HCT116 (cell line): ENCODE data around the gene PDIK1L.
A peak's percentile ranks its signal among the peaks of the same experiment; 100 is the strongest.

Experiments
- CEBPB ChIP-seq: IDR thresholded peaks from 2 replicates; pipeline ENCODE4 v1.6.1; 2012; ENCODE audit warnings: low read depth
- EZH2 ChIP-seq: fragments of 200-600 bp; sonication (generic); IDR thresholded peaks from 2 replicates; pipeline ENCODE4 v1.6.1; 2017; ENCODE audit warnings: antibody characterized with exemption, mixed run types
- JUND ChIP-seq: IDR thresholded peaks from 2 replicates; pipeline ENCODE4 v1.6.1; 2012
- POLR2A ChIP-seq: IDR thresholded peaks from 2 replicates; pipeline ENCODE4 v1.7.0; 2011; ENCODE audit warnings: borderline replicate concordance; ENCODE audit not compliant: insufficient read depth, insufficient read length; ENCODE audit errors: extremely low read depth
- POLR2AphosphoS5 ChIP-seq: IDR thresholded peaks from 2 replicates; pipeline ENCODE4 v1.6.1; 2011; ENCODE audit warnings: mild to moderate bottlenecking, low read depth, low read length, moderate library complexity
- TCF7L2 ChIP-seq: IDR thresholded peaks from 2 replicates; pipeline ENCODE4 v1.7.0; 2011; ENCODE audit warnings: borderline replicate concordance, inconsistent platforms; ENCODE audit not compliant: insufficient read depth, insufficient read length; ENCODE audit errors: extremely low read depth
- ZNF274 ChIP-seq: fragments of 200-500 bp; sonication (Bioruptor generic); IDR thresholded peaks from 2 replicates; pipeline ENCODE4 v1.6.1; 2014; ENCODE audit warnings: mild to moderate bottlenecking, low read depth, low read length, inconsistent platforms
- TF ChIP-seq, protein P1 (sequence below), 3 experiments: fragments of 200-600 bp in 1 of 3; sonication (generic) in 1 of 3; IDR thresholded peaks in 2 of 3; conservative IDR thresholded peaks in 1 of 3; 2 replicates each; pipeline ENCODE4 v1.5.1; 2012 to 2017; ENCODE audit warnings: low read depth in 2 of 3, low read length in 2 of 3, antibody characterized with exemption in 1 of 3, borderline replicate concordance in 1 of 3, control low read depth in 1 of 3, mild to moderate bottlenecking in 1 of 3, mixed read lengths in 1 of 3, mixed run types in 1 of 3, moderate library complexity in 1 of 3; ENCODE audit not compliant: insufficient read depth in 1 of 3
- TF ChIP-seq, protein P2 (sequence below): IDR thresholded peaks from 2 replicates; pipeline ENCODE4 v1.6.1; 2012
- TF ChIP-seq, protein P3 (sequence below): IDR thresholded peaks from 2 replicates; pipeline ENCODE4 v1.6.1; 2012; ENCODE audit warnings: low read depth
- TF ChIP-seq, protein P4 (sequence below): IDR thresholded peaks from 2 replicates; pipeline ENCODE4 v1.6.1; 2011; ENCODE audit warnings: mild to moderate bottlenecking, low read length, moderate library complexity; ENCODE audit not compliant: insufficient replicate concordance; ENCODE audit errors: extremely low read depth

DNA sequence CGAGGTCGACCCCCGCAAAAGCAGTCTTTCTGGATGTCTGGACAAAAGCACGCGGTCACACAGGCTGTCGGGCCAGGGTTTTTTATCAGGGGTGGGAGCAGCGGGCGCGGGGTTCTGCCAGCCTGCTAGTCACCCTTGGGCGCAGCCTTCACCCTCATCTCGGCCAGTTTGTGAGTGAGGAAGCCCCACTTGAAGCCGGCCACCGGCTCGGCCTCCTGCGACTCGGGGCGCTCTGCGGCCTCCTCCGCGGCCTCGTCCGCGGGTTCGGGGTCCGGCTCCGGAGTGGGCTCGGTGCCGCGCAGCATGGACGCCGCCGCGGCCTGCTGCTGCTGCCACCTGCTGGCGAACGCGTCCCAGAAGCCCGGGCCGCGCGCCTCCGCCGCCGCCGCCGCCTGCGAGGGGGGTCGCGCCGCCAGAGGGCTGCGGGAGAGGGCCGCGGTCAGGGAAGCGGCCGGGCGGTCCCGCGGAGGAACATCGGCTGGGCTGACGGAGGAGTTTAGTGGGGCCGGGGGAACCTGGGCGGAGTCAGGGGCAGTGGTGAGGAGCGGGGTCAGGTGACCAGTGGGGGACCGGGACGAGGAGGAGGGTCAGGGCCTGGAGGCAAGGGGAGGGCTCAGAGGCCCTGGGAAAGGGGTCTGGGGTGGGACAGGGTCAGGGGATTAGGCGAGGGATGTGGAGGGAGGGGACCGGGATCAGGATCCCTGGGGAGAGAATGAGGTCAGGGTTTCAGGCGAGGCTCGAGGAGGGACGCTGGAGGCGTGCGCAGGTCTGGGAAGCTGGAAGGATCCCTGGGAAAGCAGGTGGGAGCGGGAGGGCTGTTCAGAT, 52.6 kb downstream of the PDIK1L start:
- TF ChIP-seq EZH2 (no peak), POLR2AphosphoS5 (no peak), JUND (no peak), TCF7L2 (no peak), POLR2A (no peak), CEBPB (no peak), ZNF274 (no peak)
- TF ChIP-seq, protein P1, sequence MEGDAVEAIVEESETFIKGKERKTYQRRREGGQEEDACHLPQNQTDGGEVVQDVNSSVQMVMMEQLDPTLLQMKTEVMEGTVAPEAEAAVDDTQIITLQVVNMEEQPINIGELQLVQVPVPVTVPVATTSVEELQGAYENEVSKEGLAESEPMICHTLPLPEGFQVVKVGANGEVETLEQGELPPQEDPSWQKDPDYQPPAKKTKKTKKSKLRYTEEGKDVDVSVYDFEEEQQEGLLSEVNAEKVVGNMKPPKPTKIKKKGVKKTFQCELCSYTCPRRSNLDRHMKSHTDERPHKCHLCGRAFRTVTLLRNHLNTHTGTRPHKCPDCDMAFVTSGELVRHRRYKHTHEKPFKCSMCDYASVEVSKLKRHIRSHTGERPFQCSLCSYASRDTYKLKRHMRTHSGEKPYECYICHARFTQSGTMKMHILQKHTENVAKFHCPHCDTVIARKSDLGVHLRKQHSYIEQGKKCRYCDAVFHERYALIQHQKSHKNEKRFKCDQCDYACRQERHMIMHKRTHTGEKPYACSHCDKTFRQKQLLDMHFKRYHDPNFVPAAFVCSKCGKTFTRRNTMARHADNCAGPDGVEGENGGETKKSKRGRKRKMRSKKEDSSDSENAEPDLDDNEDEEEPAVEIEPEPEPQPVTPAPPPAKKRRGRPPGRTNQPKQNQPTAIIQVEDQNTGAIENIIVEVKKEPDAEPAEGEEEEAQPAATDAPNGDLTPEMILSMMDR (IDR thresholded peaks at IDR 0.05 in 2 of 3, conservative IDR thresholded peaks at IDR 0.05 in 1 of 3; ENCODE audit: borderline replicate concordance in 1 of 3, insufficient read depth in 1 of 3, low read depth in 2 of 3, low read length in 2 of 3): peak in 2 of 3 experiments; percentile 43 to 61; a peak in 4 of 6 replicates
- TF ChIP-seq, protein P2, sequence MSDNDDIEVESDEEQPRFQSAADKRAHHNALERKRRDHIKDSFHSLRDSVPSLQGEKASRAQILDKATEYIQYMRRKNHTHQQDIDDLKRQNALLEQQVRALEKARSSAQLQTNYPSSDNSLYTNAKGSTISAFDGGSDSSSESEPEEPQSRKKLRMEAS: no peak
- TF ChIP-seq, protein P3, sequence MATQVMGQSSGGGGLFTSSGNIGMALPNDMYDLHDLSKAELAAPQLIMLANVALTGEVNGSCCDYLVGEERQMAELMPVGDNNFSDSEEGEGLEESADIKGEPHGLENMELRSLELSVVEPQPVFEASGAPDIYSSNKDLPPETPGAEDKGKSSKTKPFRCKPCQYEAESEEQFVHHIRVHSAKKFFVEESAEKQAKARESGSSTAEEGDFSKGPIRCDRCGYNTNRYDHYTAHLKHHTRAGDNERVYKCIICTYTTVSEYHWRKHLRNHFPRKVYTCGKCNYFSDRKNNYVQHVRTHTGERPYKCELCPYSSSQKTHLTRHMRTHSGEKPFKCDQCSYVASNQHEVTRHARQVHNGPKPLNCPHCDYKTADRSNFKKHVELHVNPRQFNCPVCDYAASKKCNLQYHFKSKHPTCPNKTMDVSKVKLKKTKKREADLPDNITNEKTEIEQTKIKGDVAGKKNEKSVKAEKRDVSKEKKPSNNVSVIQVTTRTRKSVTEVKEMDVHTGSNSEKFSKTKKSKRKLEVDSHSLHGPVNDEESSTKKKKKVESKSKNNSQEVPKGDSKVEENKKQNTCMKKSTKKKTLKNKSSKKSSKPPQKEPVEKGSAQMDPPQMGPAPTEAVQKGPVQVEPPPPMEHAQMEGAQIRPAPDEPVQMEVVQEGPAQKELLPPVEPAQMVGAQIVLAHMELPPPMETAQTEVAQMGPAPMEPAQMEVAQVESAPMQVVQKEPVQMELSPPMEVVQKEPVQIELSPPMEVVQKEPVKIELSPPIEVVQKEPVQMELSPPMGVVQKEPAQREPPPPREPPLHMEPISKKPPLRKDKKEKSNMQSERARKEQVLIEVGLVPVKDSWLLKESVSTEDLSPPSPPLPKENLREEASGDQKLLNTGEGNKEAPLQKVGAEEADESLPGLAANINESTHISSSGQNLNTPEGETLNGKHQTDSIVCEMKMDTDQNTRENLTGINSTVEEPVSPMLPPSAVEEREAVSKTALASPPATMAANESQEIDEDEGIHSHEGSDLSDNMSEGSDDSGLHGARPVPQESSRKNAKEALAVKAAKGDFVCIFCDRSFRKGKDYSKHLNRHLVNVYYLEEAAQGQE: no peak
- TF ChIP-seq, protein P4, sequence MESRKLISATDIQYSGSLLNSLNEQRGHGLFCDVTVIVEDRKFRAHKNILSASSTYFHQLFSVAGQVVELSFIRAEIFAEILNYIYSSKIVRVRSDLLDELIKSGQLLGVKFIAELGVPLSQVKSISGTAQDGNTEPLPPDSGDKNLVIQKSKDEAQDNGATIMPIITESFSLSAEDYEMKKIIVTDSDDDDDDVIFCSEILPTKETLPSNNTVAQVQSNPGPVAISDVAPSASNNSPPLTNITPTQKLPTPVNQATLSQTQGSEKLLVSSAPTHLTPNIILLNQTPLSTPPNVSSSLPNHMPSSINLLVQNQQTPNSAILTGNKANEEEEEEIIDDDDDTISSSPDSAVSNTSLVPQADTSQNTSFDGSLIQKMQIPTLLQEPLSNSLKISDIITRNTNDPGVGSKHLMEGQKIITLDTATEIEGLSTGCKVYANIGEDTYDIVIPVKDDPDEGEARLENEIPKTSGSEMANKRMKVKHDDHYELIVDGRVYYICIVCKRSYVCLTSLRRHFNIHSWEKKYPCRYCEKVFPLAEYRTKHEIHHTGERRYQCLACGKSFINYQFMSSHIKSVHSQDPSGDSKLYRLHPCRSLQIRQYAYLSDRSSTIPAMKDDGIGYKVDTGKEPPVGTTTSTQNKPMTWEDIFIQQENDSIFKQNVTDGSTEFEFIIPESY: no peak
